Measurements from ENCODE around the gene LINGO4. TPM values are rescaled to one million over a fixed set of nuclear protein-coding genes. Genes with fewer than 3 reads are reported as not detected.

Gene LINGO4
- total and polyA plus RNA-seq, 11 donors, result 0.11 to 1.0 (median 0.56) TPM

DNA sequence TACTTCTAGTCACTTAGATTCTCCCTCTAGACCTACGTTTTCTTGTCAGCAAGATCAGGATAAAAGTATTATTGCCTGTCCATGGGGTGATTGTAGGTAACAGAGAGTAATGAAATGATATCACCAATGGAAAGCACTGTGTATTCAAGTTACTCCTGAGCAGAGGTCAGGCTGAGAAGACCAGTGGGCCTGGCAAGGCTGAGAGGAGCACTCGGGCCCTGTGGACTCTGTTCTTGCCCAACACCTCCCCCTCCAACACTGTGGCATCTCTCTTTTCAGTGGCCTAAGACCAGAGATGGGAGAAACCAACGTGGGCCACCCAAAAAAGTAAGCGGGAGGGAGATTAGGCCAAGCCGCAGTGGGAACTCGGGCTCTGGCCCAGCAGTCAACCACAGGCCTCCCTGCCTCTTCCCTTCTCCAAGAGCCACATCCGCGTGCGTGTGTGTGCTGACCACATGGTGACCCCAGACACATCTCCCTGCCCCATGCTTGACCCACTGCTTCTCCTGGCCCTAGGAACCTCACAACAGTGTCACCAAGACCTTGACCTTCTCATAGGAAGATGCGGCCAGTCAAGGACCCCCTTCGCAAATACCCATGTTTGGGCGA lies 14.1 kb upstream of the LINGO4 start:
- H3K4me3 ChIP-seq, result no peak overlapping the region
- H3K27ac ChIP-seq, result no peak overlapping the region
- H3K36me3 ChIP-seq, result peaks cover 0 to 11% (median 0%) of the 10 kb centered on the region in 9 donors
- intact Hi-C loops (cut with DNase I), result no loop called here
- H3K4me1 ChIP-seq, result peaks cover 0 to 13% (median 0%) of the 10 kb centered on the region in 12 donors
- ATAC-seq (no peak), DNase-seq (no peak)
- TF ChIP-seq POLR2A (IDR thresholded peaks at IDR 0.05) (no peak), CTCF (IDR thresholded peaks at IDR 0.05) (no peak)
- H3K9me3 ChIP-seq, result no peaks in the 10 kb centered on the region
- H3K27me3 ChIP-seq, result no peaks in the 10 kb centered on the region
- 85 to 90% (median 87%) methylated on average over 7 to 12 of the region's 12 CpGs for WGBS, 4 donors

GRCh38 chr1:151817353-151817730 lies 12.1 kb upstream of the LINGO4 start:
- DNase-seq (no peak), ATAC-seq (no peak)
- intact Hi-C loops (cut with DNase I), result no loop called here
- H3K4me1 ChIP-seq, result peaks cover 0 to 13% (median 0%) of the 10 kb centered on the region in 12 donors
- TF ChIP-seq POLR2A (IDR thresholded peaks at IDR 0.05), result no peak
- no peak for TF ChIP-seq CTCF (IDR thresholded peaks at IDR 0.05)
- WGBS, 4 donors, result 51 to 59% (median 56%) methylated on average over 7 of the region's 7 CpGs
- no peaks in the 10 kb centered on the region for H3K9me3 ChIP-seq
- H3K36me3 ChIP-seq, result peaks cover 0 to 11% (median 0%) of the 10 kb centered on the region in 9 donors
- no peaks in the 10 kb centered on the region for H3K27me3 ChIP-seq
- H3K4me3 ChIP-seq, result no peak overlapping the region
- H3K27ac ChIP-seq, result no peak overlapping the region

GRCh38 chr1:151816548-151817352 lies 11.5 kb upstream of the LINGO4 start:
- 63 to 80% (median 78%) methylated on average over 16 to 26 of the region's 26 CpGs for WGBS, 4 donors
- TF ChIP-seq CTCF (IDR thresholded peaks at IDR 0.05) (no peak), POLR2A (IDR thresholded peaks at IDR 0.05) (no peak)

DNA sequence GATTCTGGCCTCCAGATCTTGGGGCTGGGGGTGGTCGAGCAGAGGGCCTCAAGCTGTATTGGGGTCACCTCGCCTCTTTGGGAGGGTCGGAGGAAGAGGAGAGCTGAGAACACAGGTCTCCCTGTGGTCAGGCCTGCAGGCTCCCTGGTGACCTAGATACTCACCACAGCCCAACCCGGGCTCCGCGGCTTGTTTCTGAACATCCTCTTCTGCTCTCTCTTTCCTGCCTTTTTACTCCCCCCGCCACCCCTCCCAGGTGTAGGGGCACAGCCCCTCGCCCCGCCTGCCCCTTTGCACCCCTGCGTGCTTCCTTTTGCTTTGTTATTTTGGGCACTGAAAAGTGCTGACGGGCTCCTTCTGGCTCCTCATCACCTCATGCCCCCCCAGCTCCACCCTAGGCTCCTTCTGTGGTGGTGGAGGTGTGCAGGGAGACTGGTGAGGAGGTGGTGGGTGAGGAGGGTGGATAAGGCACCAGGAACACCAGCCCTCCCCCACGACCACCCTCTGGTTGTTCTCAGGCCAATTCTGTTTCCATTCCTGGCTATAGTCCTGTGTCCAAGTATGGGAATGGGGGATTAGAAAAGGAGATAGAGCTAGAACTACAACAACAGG lies 10.6 kb upstream of the LINGO4 start:
- H3K27me3 ChIP-seq, result no peaks in the 10 kb centered on the region
- H3K4me3 ChIP-seq, result no peak overlapping the region
- H3K27ac ChIP-seq, result no peak overlapping the region
- H3K4me1 ChIP-seq, result peaks cover 0 to 9% (median 0%) of the 10 kb centered on the region in 12 donors
- DNase-seq (peak in 1 of 5 donors; percentile 15), ATAC-seq (peak in 1 of 4 donors; percentile 29)
- H3K36me3 ChIP-seq, result peaks cover 0 to 11% (median 0%) of the 10 kb centered on the region in 9 donors
- no peak for TF ChIP-seq POLR2A (IDR thresholded peaks at IDR 0.05)
- TF ChIP-seq CTCF (IDR thresholded peaks at IDR 0.05), result no peak
- 67 to 77% (median 72%) methylated on average over 12 of the region's 12 CpGs for WGBS, 4 donors
- intact Hi-C loops (cut with DNase I), result no loop called here
- H3K9me3 ChIP-seq, result no peaks in the 10 kb centered on the region

More at GRCh38 chr1:151816548-151817352, 11.5 kb upstream of the LINGO4 start:
- Histone ChIP-seq H3K36me3 (peaks cover 0 to 11% (median 0%) of the 10 kb centered on the region in 9 donors), H3K27ac (no peak overlapping the region), H3K4me1 (peaks cover 0 to 13% (median 0%) of the 10 kb centered on the region in 12 donors), H3K4me3 (no peak overlapping the region), H3K9me3 (no peaks in the 10 kb centered on the region), H3K27me3 (no peaks in the 10 kb centered on the region)
- intact Hi-C loops (cut with DNase I), result no loop called here
- ATAC-seq, result no peak
- DNase-seq, result no peak
